ENCODE measurements around the gene GAS2.
A peak's percentile ranks its signal among the peaks of the same experiment; 100 is the strongest.

Gene GAS2

GRCh38 chr11:22733475-22734248 lies 67.3 kb downstream of the GAS2 start:
- no peak overlapping the region for H3K4me3 ChIP-seq
- no peak for TF ChIP-seq Cebpa-rat (IDR thresholded peaks at IDR 0.05)

GRCh38 chr11:22734628-22735345 lies 68.4 kb downstream of the GAS2 start:
- Histone ChIP-seq H3K4me2 (no peak overlapping the region), H4K20me1 (no peaks in the 10 kb centered on the region), H3K27me3 (no peaks in the 10 kb centered on the region), H3K4me1 (no peaks in the 10 kb centered on the region), H3K36me3 (no peaks in the 10 kb centered on the region), H3K9ac (no peak overlapping the region), H3K9me3 (replicated peaks in 1 of 11) (no peaks in the 10 kb centered on the region), H3K27ac (no peak overlapping the region), H3K4me3 (no peak overlapping the region)
- TF ChIP-seq Cebpa-rat (IDR thresholded peaks at IDR 0.05), result peak in 1 of 11 experiments; percentile 28; a peak in 1 of 22 replicates

More at GRCh38 chr11:22733475-22734248, 67.3 kb downstream of the GAS2 start:
- H3K27me3 ChIP-seq, result no peaks in the 10 kb centered on the region
- no peaks in the 10 kb centered on the region for H3K9me3 ChIP-seq (replicated peaks in 1 of 11)
- no peak overlapping the region for H3K27ac ChIP-seq
- no peak overlapping the region for H3K9ac ChIP-seq
- no peaks in the 10 kb centered on the region for H3K36me3 ChIP-seq
- H4K20me1 ChIP-seq, result no peaks in the 10 kb centered on the region
- H3K4me1 ChIP-seq, result no peaks in the 10 kb centered on the region
- H3K4me2 ChIP-seq, result no peak overlapping the region

- H3K27ac ChIP-seq, result no peak overlapping the region
- H3K4me3 ChIP-seq, result no peak overlapping the region
- no peaks in the 10 kb centered on the region for H3K36me3 ChIP-seq
- no peak overlapping the region for H3K4me2 ChIP-seq
- H4K20me1 ChIP-seq, result no peaks in the 10 kb centered on the region
- TF ChIP-seq Cebpa-rat (IDR thresholded peaks at IDR 0.05), result no peak
- H3K9ac ChIP-seq, result no peak overlapping the region
- no peaks in the 10 kb centered on the region for H3K27me3 ChIP-seq
- no peaks in the 10 kb centered on the region for H3K4me1 ChIP-seq
- H3K9me3 ChIP-seq (replicated peaks in 1 of 11), result no peaks in the 10 kb centered on the region
Observed at GRCh38 chr11:22742157-22742613, 75.8 kb downstream of the GAS2 start.

- peaks cover 0 to 15% (median 0%) of the 10 kb centered on the region in 10 experiments; a peak in 4 of 20 replicates for H3K4me1 ChIP-seq
- TF ChIP-seq Cebpa-rat (IDR thresholded peaks at IDR 0.05), result no peak
- no peaks in the 10 kb centered on the region for H3K27me3 ChIP-seq
Observed at GRCh38 chr11:22749536-22749935, 83.1 kb downstream of the GAS2 start.

GRCh38 chr11:22752908-22753310 lies 86.5 kb downstream of the GAS2 start:
- Histone ChIP-seq H4K20me1 (no peaks in the 10 kb centered on the region), H3K27ac (no peak overlapping the region; a peak in 1 of 22 replicates)

More at GRCh38 chr11:22749536-22749935, 83.1 kb downstream of the GAS2 start:
- H3K9ac ChIP-seq, result no peak overlapping the region
- H3K4me2 ChIP-seq, result no peak overlapping the region
- no peaks in the 10 kb centered on the region for H4K20me1 ChIP-seq
- H3K4me3 ChIP-seq, result no peak overlapping the region
- H3K36me3 ChIP-seq, result no peaks in the 10 kb centered on the region
- no peaks in the 10 kb centered on the region for H3K9me3 ChIP-seq (replicated peaks in 1 of 11)
- H3K27ac ChIP-seq, result no peak overlapping the region

GRCh38 chr11:22753416-22753815 lies 87.0 kb downstream of the GAS2 start:
- no peak overlapping the region; a peak in 1 of 22 replicates for H3K27ac ChIP-seq
- no peak overlapping the region for H3K4me3 ChIP-seq
- peaks cover 0 to 15% (median 0%) of the 10 kb centered on the region in 10 experiments; a peak in 4 of 20 replicates for H3K4me1 ChIP-seq
- H3K36me3 ChIP-seq, result no peaks in the 10 kb centered on the region
- no peak for TF ChIP-seq Cebpa-rat (IDR thresholded peaks at IDR 0.05)
- no peaks in the 10 kb centered on the region for H3K27me3 ChIP-seq
- no peaks in the 10 kb centered on the region for H4K20me1 ChIP-seq
- no peaks in the 10 kb centered on the region for H3K9me3 ChIP-seq (replicated peaks in 1 of 11)
- peak overlapping the region in 2 of 11 experiments; percentile 38 to 47; a peak in 4 of 22 replicates for H3K4me2 ChIP-seq
- H3K9ac ChIP-seq, result no peak overlapping the region

More at GRCh38 chr11:22752908-22753310, 86.5 kb downstream of the GAS2 start:
- Histone ChIP-seq H3K36me3 (no peaks in the 10 kb centered on the region), H3K27me3 (no peaks in the 10 kb centered on the region), H3K4me2 (peak overlapping the region in 2 of 11 experiments; percentile 38 to 47; a peak in 3 of 22 replicates), H3K9me3 (replicated peaks in 1 of 11) (no peaks in the 10 kb centered on the region), H3K4me3 (no peak overlapping the region), H3K4me1 (peaks cover 0 to 15% (median 0%) of the 10 kb centered on the region in 10 experiments; a peak in 4 of 20 replicates), H3K9ac (no peak overlapping the region)
- TF ChIP-seq Cebpa-rat (IDR thresholded peaks at IDR 0.05), result no peak

GRCh38 chr11:22761066-22761465 lies 94.7 kb downstream of the GAS2 start:
- Histone ChIP-seq H3K9me3 (replicated peaks in 1 of 11) (no peaks in the 10 kb centered on the region), H3K27ac (no peak overlapping the region), H3K4me1 (no peaks in the 10 kb centered on the region), H3K27me3 (no peaks in the 10 kb centered on the region), H3K9ac (no peak overlapping the region), H4K20me1 (no peaks in the 10 kb centered on the region), H3K36me3 (no peaks in the 10 kb centered on the region), H3K4me2 (no peak overlapping the region), H3K4me3 (no peak overlapping the region)
- TF ChIP-seq Cebpa-rat (IDR thresholded peaks at IDR 0.05), result no peak

- no peaks in the 10 kb centered on the region for H3K36me3 ChIP-seq
- H3K9me3 ChIP-seq (replicated peaks in 1 of 11), result no peaks in the 10 kb centered on the region
- H3K27ac ChIP-seq, result no peak overlapping the region
- no peak overlapping the region for H3K4me3 ChIP-seq
- no peaks in the 10 kb centered on the region for H4K20me1 ChIP-seq
- no peak overlapping the region for H3K9ac ChIP-seq
- H3K4me2 ChIP-seq, result no peak overlapping the region
- no peaks in the 10 kb centered on the region for H3K4me1 ChIP-seq
- TF ChIP-seq Cebpa-rat (IDR thresholded peaks at IDR 0.05), result no peak
- H3K27me3 ChIP-seq, result no peaks in the 10 kb centered on the region
Observed at GRCh38 chr11:22763166-22763565, 96.8 kb downstream of the GAS2 start.

- no peaks in the 10 kb centered on the region for H4K20me1 ChIP-seq
- no peak for TF ChIP-seq Cebpa-rat (IDR thresholded peaks at IDR 0.05)
- no peaks in the 10 kb centered on the region for H3K36me3 ChIP-seq
- no peaks in the 10 kb centered on the region for H3K4me1 ChIP-seq
- no peaks in the 10 kb centered on the region for H3K9me3 ChIP-seq (replicated peaks in 1 of 11)
- no peak overlapping the region for H3K4me3 ChIP-seq
- H3K9ac ChIP-seq, result no peak overlapping the region
- H3K4me2 ChIP-seq, result no peak overlapping the region
- H3K27me3 ChIP-seq, result no peaks in the 10 kb centered on the region
- no peak overlapping the region for H3K27ac ChIP-seq
Observed at GRCh38 chr11:22764735-22765134, 98.3 kb downstream of the GAS2 start.

Measured in BLaER1 treated with 17β-estradiol and CSF1 and Interleukin-3, amounts not matched to agents 10 nM and 100 nM (cell line).